Liver (tissue), 9 donors: Measurements from ENCODE around the gene TBC1D10A. TPM values are rescaled to one million over a fixed set of nuclear protein-coding genes. Genes with fewer than 3 reads are reported as not detected.

Experiments used
- DNase-seq: peaks from one replicate; pipeline ENCODE4 v3.0.0-alpha.2; 2017; ENCODE audit warnings: low spot score
- H3K27ac ChIP-seq, 2 donors: one replicate each; pipeline ENCODE4 v1.7.0; 2013; ENCODE audit warnings: inconsistent platforms in 2 of 2, low read length in 2 of 2, control low read depth in 1 of 2, low read depth in 1 of 2, mild to moderate bottlenecking in 1 of 2
- H3K27me3 ChIP-seq, 4 donors: one replicate each; pipeline versions ENCODE4 v1.6.1 to v1.7.0; 2013; ENCODE audit warnings: low read length in 3 of 4, inconsistent platforms in 1 of 4, mild to moderate bottlenecking in 1 of 4, moderate library complexity in 1 of 4; ENCODE audit not compliant: control insufficient read depth in 4 of 4, insufficient read depth in 4 of 4
- H3K36me3 ChIP-seq, 4 donors: one replicate each; pipeline versions ENCODE4 v1.6.1 to v1.7.0; 2013; ENCODE audit warnings: low read length in 3 of 4, mild to moderate bottlenecking in 3 of 4, low read depth in 1 of 4, moderate library complexity in 1 of 4; ENCODE audit not compliant: control insufficient read depth in 4 of 4, insufficient read depth in 3 of 4
- H3K4me1 ChIP-seq, 4 donors: one replicate each; pipeline versions ENCODE4 v1.6.1 to v1.7.0; 2013; ENCODE audit warnings: low read length in 3 of 4, mild to moderate bottlenecking in 3 of 4, moderate library complexity in 1 of 4; ENCODE audit not compliant: control insufficient read depth in 4 of 4, insufficient read depth in 4 of 4
- H3K4me3 ChIP-seq, 3 donors: one replicate each; pipeline versions ENCODE4 v1.6.1 to v1.7.0; 2013; ENCODE audit warnings: low read length in 3 of 3, control low read depth in 1 of 3, low read depth in 1 of 3, mild to moderate bottlenecking in 1 of 3
- H3K9ac ChIP-seq, 2 donors: one replicate each; pipeline ENCODE4 v1.7.0; 2013; ENCODE audit warnings: low read length in 2 of 2, mild to moderate bottlenecking in 2 of 2, moderate library complexity in 2 of 2, control low read depth in 1 of 2, low read depth in 1 of 2
- H3K9me3 ChIP-seq, 4 donors: one replicate each; pipeline versions ENCODE4 v1.6.1 to v1.7.0; 2013; ENCODE audit warnings: low read length in 3 of 4; ENCODE audit not compliant: control insufficient read depth in 4 of 4
- FOXA1 ChIP-seq: IDR thresholded peaks from 2 replicates; pipeline ENCODE4 v1.6.1; 2016; ENCODE audit warnings: antibody characterized with exemption
- FOXA2 ChIP-seq: IDR thresholded peaks from 2 replicates; pipeline ENCODE4 v1.6.1; 2016; ENCODE audit warnings: antibody characterized with exemption
- GABPA ChIP-seq, 2 donors: IDR thresholded peaks in 1 of 2; conservative IDR thresholded peaks in 1 of 2; 2 replicates each; pipeline ENCODE4 v1.6.1; 2016; ENCODE audit warnings: antibody characterized with exemption in 2 of 2, mild to moderate bottlenecking in 1 of 2, moderate library complexity in 1 of 2
- HNF4G ChIP-seq: IDR thresholded peaks from 2 replicates; pipeline ENCODE4 v1.6.1; 2016; ENCODE audit warnings: antibody characterized with exemption
- JUND ChIP-seq, 2 donors: IDR thresholded peaks; 2 replicates each; pipeline ENCODE4 v1.6.1; 2016; ENCODE audit warnings: antibody characterized with exemption in 2 of 2
- NR2F2 ChIP-seq: IDR thresholded peaks from 2 replicates; pipeline ENCODE4 v1.6.1; 2016; ENCODE audit warnings: antibody characterized with exemption
- RAD21 ChIP-seq, 2 donors: IDR thresholded peaks; 2 replicates each; pipeline ENCODE4 v1.6.1; 2016; ENCODE audit warnings: antibody characterized with exemption in 2 of 2, mild to moderate bottlenecking in 2 of 2
- RXRA ChIP-seq, 2 donors: IDR thresholded peaks; 2 replicates each; pipeline ENCODE4 v1.6.1; 2017 to 2018; ENCODE audit warnings: antibody characterized with exemption in 2 of 2, mild to moderate bottlenecking in 1 of 2
- SP1 ChIP-seq: IDR thresholded peaks from 2 replicates; pipeline ENCODE4 v1.6.1; 2018; ENCODE audit warnings: antibody characterized with exemption, mild to moderate bottlenecking
- TAF1 ChIP-seq: conservative IDR thresholded peaks from 2 replicates; pipeline ENCODE4 v1.6.1; 2016; ENCODE audit warnings: antibody characterized with exemption, mild to moderate bottlenecking
- ZBTB33 ChIP-seq: IDR thresholded peaks from 2 replicates; pipeline ENCODE4 v1.6.1; 2016; ENCODE audit warnings: antibody characterized with exemption
- WGBS: extraction: QIAGEN DNeasy Blood & Tissue Kit; methylation state at CpG from one replicate; pipeline ENCODE4 v1.1.7; 2013; 5-methylcytosine and 5-hydroxymethylcytosine counted together
- polyA plus RNA-seq, 2 donors: library from polyadenylated mRNA; stranded (reverse) in 1 of 2; unstranded in 1 of 2; fragments of 200-250 nt in 1 of 2; fragments of >200 nt in 1 of 2; fragmentation: Nextera tagmentation in 1 of 2; extraction: Ambion mirVana in 1 of 2; gene quantifications; one replicate each; pipeline versions ENCODE4 v1.2.1 to v1.2.3, GENCODE V29; 2013 to 2015
- total RNA-seq, 2 donors: library from RNA; depleted of rRNA; stranded (reverse); fragments of >200 nt; gene quantifications; one replicate each; pipeline ENCODE4 v1.2.3, GENCODE V29; 2014
- TF ChIP-seq, protein P1 (sequence below): IDR thresholded peaks from 2 replicates; pipeline ENCODE4 v1.6.1; 2016; ENCODE audit warnings: antibody characterized with exemption
- TF ChIP-seq, protein P2 (sequence below): IDR thresholded peaks from 2 replicates; pipeline ENCODE4 v1.6.1; 2016; ENCODE audit warnings: antibody characterized with exemption
- donor health status: healthy.
- donor health status: healthy.
- donor health status: healthy.
- donor health status: healthy.
- donor health status: healthy.

Gene TBC1D10A
- total and polyA plus RNA-seq, 4 donors = 3.6 to 9.2 (median 8.2) TPM

GRCh38 chr22:30279046-30279788 is 47.5 kb downstream of the TBC1D10A start (continued):
- TF ChIP-seq ZBTB33 (no peak), GABPA (IDR thresholded peaks at IDR 0.05 in 1 of 2, conservative IDR thresholded peaks at IDR 0.05 in 1 of 2) (no peak)

- no peak for DNase-seq
- H3K9ac ChIP-seq = no peak overlapping the region
- H3K36me3 ChIP-seq = no peaks in the 10 kb centered on the region
- H3K4me1 ChIP-seq = peaks cover 0 to 6% (median 2%) of the 10 kb centered on the region in 4 donors
- H3K27me3 ChIP-seq = no peaks in the 10 kb centered on the region
- peak; percentile 37 for TF ChIP-seq SP1
- no peak for TF ChIP-seq HNF4G
- TF ChIP-seq NR2F2 = peak; percentile 58
- TF ChIP-seq TAF1 = no peak
- TF ChIP-seq FOXA2 = no peak
- TF ChIP-seq RXRA (IDR thresholded peaks at IDR 0.05) = no peak
- TF ChIP-seq JUND (IDR thresholded peaks at IDR 0.05) = peak; percentile 34 to 42
- TF ChIP-seq RAD21 (IDR thresholded peaks at IDR 0.05) = no peak
- no peak for TF ChIP-seq FOXA1
- no peak overlapping the region for H3K4me3 ChIP-seq
- H3K9me3 ChIP-seq = no peaks in the 10 kb centered on the region
- peak overlapping the region; percentile 22 to 56 for H3K27ac ChIP-seq
- WGBS = 71% methylated on average over 14 of the region's 14 CpGs
Measured at GRCh38 chr22:30277547-30278344, 49.0 kb downstream of the TBC1D10A start.

- H3K27ac ChIP-seq = no peak overlapping the region
- H3K36me3 ChIP-seq = no peaks in the 10 kb centered on the region
- H3K4me1 ChIP-seq = peaks cover 0 to 6% (median 2%) of the 10 kb centered on the region in 4 donors
- no peak overlapping the region for H3K9ac ChIP-seq
- no peaks in the 10 kb centered on the region for H3K9me3 ChIP-seq
- H3K27me3 ChIP-seq = no peaks in the 10 kb centered on the region
- TF ChIP-seq, protein P1, sequence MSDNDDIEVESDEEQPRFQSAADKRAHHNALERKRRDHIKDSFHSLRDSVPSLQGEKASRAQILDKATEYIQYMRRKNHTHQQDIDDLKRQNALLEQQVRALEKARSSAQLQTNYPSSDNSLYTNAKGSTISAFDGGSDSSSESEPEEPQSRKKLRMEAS = no peak
- TF ChIP-seq, protein P2, sequence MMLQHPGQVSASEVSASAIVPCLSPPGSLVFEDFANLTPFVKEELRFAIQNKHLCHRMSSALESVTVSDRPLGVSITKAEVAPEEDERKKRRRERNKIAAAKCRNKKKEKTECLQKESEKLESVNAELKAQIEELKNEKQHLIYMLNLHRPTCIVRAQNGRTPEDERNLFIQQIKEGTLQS = no peak
- TF ChIP-seq ZBTB33 = no peak
- H3K4me3 ChIP-seq = no peak overlapping the region
- no peak for DNase-seq
- 74% methylated on average over 8 of the region's 8 CpGs for WGBS
Measured at GRCh38 chr22:30276039-30276438, 50.7 kb downstream of the TBC1D10A start.
